Activated effector memory CD4-positive, alpha-beta T cell treated with anti-CD3 and anti-CD28 coated beads, Interleukin-2, amount 50 U/mL, for 16 hours (primary cell): ENCODE data around the gene PARP3.

Source experiments
- DNase-seq: peaks from one replicate; pipeline ENCODE4 v3.0.0-alpha.2; 2020

The PARP3 gene

GRCh38 chr3:51967384-51968169 is 25.4 kb downstream of the PARP3 start, which contains the start of gene PCBP4:
Gene PCBP4, minus strand, starts transcription at chr3:51967454. Its CDS starts 6,214 bp downstream, at chr3:51961240.
- peak; percentile 79 for DNase-seq

DNA sequence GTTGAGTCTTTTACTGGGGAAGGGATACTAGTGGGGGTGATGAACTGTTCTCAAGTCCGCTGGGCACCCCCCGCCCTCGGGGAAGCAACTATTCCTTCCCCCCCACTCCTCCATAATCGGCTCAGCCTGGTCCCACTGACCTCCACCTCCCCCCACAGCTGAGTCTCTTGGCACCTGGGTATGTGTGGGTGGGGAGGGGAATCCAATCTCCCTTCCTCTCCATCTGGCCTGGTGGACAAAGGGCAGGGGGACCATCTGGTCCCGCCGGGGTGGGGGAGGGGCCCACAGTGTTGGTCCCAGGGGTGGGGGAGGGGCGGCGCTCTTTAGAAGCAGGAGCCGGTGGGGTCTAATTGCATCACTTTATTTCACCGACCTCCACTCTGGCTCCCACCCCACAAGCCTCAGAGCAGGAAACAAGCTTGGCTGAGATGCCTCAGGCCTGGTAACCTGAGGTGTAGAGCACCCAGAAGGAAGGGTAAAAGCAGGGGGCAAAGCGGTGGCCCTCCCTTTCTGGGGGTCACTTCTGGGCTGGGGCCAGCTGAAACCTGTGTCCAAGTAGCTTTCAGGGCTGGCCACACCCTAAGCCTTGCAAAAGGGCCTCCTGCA is 26.1 kb downstream of the PARP3 start:
- no peak for DNase-seq

- no peak for DNase-seq
These were observed 26.9 kb downstream of the PARP3 start for GRCh38 chr3:51968883-51969678.

DNA sequence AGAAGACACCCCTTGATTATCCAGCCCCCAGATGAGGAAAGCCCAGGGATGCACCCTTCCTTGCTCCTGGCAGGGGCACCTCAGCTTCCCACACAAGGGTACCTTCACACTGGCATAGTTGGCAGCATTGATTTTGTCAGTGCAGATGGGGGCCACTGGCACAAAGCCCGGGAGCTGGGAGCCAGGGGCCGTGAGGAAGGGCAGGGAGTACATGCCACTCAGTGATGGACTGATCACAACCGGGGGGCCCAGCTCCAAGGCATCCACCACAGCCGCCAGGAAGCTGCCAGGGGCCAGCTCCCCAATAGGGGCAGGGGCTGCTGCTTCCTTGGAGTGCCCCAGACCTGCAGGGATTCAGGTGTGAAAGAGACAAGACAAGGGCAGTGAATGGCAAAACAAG is 27.7 kb downstream of the PARP3 start:
- DNase-seq: no peak

DNA sequence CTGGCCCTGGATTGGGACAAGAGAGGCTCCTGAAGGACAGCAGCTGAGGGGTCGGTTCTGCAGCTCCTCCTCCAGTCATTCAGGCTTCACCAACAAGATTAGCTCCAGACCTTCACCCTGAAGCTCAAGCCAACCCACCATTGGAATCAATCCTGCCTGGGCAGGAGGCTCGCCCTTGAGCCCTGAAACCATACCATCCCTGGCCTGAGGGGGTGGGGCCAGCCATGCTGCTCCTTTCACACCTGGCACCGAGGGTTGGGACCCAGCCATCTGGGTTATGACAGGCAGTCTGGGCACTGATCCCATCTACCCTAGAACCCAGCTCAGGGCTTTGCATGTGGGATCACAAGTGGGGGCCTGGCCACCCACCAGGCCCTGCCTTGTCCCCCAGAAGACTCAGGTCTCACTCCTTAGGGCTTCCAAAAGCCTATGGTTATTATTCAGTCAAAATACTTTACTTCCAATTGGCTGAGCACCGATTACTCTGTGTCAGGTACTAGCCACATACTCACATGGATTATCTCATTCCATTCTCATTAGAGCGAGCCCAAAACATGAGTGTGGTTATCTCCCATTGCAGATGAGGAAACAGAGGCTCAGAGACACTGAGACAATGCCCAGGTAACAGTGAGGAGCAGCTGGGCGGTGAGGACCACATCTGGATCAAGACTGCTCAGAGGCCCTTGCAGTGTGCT is 28.6 kb downstream of the PARP3 start:
- no peak for DNase-seq

- DNase-seq: no peak
These were observed 29.2 kb downstream of the PARP3 start for GRCh38 chr3:51971350-51971749.

DNA sequence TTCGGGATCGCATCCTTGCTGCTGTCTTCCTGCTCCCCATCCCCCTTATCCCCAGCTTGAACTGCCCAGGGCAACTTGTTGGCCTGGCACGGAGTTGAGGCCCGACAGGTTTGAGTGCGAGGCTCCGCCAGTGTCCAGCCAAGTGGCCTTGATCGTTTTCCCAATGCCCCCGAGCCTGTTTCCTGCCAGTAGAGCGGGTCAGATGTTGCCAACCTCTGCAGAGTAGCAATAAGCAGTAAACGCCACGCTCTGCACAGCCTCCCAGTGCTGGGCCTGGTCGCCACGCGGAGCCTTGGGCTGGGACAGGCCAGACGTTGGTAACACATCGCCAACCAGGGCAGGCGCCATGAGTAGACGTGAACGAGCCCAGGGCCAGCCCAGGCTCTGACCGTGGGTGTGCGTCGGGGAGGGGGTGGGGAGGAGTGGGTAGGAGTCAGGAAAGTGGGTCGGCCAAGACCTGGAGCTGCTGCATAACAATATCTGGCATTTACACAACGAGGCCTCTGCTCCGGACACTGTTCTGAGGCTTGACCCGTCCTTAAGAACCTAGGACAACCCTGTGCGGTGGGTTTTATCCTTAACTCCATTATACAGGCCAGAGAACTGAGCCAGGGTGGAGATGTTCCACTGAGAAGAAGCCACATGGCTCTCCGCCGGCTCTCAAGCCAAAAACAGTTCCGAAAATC is 32.3 kb downstream of the PARP3 start:
- DNase-seq: no peak

DNA sequence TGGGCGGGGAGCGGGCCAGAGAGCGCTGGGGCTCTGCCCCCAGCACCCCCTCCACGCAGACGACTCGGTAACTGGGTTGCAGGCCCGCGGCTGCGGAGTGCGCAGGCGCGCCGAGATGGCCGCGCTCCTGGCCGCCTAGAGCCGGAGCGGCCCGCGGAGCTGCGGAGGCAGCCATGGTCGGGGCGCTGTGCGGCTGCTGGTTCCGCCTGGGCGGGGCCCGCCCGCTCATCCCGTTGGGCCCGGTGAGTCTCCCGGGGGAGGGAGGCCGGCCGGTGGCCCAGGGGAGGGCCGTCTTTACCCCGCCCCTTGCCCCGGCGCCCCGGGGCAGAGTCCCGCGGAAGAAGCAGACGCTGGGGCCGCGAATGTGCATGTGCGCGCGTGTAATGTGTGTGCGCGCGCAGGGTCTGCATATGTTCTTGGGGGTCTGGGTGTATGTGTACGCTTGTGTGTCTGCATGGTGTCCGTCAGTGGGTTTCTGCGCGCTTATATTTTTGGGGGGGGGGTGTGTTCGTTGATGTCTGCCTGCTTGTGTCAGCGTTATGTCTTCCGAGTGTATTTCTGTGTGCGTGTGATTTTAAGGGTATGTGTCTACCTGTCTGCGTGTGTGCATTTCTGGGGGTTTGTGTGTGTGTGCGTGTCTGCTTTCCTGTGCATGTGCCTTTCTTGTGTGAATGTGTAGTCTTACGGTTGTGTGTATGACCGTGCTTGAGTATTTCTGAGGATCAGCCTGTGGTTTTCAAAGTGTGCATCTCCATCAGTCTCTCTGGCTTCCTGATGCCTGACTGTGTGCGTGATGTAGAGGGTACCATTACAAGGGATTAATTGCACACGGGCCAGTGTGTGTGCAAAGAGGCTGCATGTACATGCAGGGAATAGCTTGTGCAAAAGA is 33.0 kb downstream of the PARP3 start, which contains the start of gene ABHD14A:
ABHD14A (plus strand) TSS at position 102 of the 889 bp plus-strand sequence; CDS start at position 174, 72 bp downstream.
- peak; percentile 91 for DNase-seq

DNA sequence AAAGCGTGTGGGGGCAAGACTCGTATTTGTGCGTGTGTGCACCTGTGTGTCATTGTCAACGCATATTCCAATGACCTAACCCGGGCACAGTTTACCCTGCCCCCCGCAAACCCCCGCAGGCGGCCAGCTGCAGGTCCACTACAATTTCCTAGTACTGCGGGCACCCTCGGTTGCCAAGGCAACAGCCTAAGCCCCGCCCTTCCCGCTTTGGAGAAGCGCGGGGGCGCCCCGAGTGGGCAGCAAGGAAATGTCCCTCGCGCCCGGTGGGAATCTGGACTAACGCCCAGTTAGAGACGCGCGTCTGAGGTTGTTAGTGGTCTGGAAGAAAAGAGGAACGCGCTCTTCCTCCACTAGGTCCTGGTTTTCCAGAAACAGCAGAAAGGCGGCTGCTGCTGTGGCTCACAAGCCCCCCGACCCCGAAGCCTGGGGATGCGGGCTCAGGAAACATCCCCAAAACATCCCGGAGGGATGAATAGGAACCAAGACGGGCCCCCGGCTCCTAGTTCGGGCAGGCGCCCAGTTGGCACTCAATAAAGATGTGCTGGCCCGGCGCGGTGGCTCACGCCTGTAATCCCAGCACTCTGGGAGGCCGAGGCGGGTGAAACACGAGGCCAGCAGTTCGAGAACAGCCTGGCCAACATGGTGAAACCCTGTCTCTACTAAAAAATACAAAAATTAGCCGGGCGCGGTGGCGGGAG is 33.8 kb downstream of the PARP3 start:
- DNase-seq: peak; percentile 72

DNA sequence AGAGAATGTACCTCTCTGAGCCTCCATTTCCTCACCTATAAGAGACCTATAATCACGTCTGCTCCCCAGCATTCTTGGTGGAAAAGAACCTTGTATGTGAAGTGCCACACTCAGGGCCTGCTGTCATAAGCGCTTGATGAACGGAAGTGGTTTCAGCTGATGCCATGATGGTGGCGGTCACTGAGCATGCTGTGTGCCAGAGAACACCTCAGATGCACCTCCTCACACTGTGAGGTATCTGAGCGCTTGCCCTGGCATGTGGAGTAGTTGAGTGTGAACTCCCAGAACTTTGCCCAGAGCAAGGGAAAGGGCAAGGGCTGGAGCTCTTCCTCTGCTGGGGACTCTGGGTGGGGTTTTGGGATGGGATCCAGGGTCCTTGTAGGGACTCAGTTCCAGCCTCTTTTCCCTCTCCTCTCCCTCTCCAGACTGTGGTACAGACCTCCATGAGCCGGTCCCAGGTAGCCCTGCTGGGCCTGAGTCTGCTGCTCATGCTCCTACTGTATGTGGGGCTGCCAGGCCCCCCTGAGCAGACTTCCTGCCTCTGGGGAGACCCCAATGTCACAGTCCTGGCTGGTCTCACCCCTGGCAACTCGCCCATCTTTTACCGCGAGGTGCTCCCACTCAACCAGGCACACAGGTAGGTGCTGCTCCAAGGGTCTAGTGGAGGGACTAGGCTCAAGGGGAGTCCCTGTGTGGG is 35.4 kb downstream of the PARP3 start:
- DNase-seq: peak; percentile 76

DNA sequence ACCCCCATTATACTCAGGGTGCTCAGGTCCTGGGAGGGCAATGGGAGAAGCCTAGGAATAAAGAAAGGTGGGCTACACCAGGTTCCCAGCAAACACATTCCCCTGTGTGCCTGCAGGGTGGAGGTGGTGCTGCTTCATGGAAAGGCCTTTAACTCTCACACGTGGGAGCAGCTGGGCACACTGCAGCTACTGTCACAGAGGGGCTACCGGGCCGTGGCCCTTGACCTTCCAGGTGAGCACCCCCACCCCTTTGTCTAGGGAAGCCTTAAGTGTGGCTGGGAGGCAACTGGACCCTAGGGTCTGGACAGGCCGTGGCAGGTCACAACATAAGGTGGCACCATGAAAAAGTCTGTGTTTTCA is 36.0 kb downstream of the PARP3 start:
- no peak for DNase-seq

DNA sequence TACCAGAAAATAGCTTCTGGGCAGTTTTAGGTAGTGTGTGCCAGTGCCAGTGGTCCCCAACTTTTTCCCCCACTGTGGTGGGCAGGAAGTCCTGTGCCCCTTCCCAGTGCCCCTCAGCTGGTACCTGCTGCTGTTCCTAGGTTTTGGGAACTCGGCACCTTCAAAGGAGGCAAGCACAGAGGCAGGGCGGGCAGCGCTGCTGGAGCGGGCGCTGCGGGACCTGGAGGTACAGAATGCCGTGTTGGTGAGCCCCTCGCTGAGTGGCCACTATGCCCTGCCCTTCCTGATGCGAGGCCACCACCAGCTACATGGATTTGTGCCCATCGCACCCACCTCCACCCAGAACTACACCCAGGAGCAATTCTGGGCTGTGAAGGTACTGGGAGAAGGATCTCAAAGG is 38.1 kb downstream of the PARP3 start:
- DNase-seq: no peak

- DNase-seq: peak; percentile 73
These were observed 40.2 kb downstream of the PARP3 start for GRCh38 chr3:51982352-51982837.

GRCh38 chr3:51982838-51983577 is 40.8 kb downstream of the PARP3 start, which contains the start of gene ACY1:
Gene ACY1, plus strand, starts transcription at chr3:51983535. Its CDS starts 530 bp downstream, at chr3:51984065.
- peak; percentile 90 for DNase-seq

GRCh38 chr3:51983578-51984268 is 41.6 kb downstream of the PARP3 start:
- no peak for DNase-seq

- no peak for DNase-seq
These were observed 42.1 kb downstream of the PARP3 start for GRCh38 chr3:51984269-51984647.

GRCh38 chr3:51985063-51985462 is 42.9 kb downstream of the PARP3 start:
- DNase-seq: no peak
